Prostate gland (tissue), 2 donors: Measurements from ENCODE around the gene HSPA5. TPM values are rescaled to one million over a fixed set of nuclear protein-coding genes. Genes with fewer than 3 reads are reported as not detected.
"Not testable (repeated sequence)": the region's sequence is repeated elsewhere in the genome, so short reads cannot be mapped to it uniquely, and the experiment has no call there.

ENCODE experiments used
- DNase-seq: peaks from one replicate; pipeline ENCODE4 v3.0.0-alpha.2; 2019; ENCODE audit warnings: low spot score
- H3K27ac ChIP-seq, 2 donors: fragments of 200-600 bp; sonication (generic); 2 replicates each; pipeline ENCODE4 v1.5.1; 2017 to 2019
- H3K27me3 ChIP-seq: fragments of 200-600 bp; sonication (generic); replicated peaks from 2 replicates; pipeline ENCODE4 v1.5.1; 2019; ENCODE audit not compliant: insufficient read depth
- H3K36me3 ChIP-seq, 2 donors: fragments of 200-600 bp; sonication (generic); 1 replicate in 1 of 2; 2 replicates in 1 of 2; pipeline versions ENCODE4 v1.5.1 to v1.8.1; 2017 to 2019
- H3K4me1 ChIP-seq: fragments of 200-600 bp; sonication (generic); replicated peaks from 2 replicates; pipeline ENCODE4 v1.5.1; 2019
- H3K4me3 ChIP-seq, 2 donors: fragments of 200-600 bp; sonication (generic); 2 replicates each; pipeline ENCODE4 v1.5.1; 2017 to 2019
- H3K9me3 ChIP-seq: fragments of 200-600 bp; sonication (generic); 2 replicates; pipeline ENCODE4 v1.5.1; 2017
- POLR2A ChIP-seq: fragments of 450-650 bp; IDR thresholded peaks from one replicate; pipeline ENCODE4 v1.6.1; 2016; ENCODE audit warnings: antibody characterized with exemption, mild to moderate bottlenecking
- POLR2AphosphoS5 ChIP-seq: sonication (generic); formaldehyde crosslinking; IDR thresholded peaks from one replicate; pipeline ENCODE4 v1.6.1; 2017; ENCODE audit warnings: antibody characterized with exemption
- WGBS: methylation state at CpG from one replicate; pipeline ENCODE4 v1.1.5; 2018; 5-methylcytosine and 5-hydroxymethylcytosine counted together
- intact Hi-C: fragments of 100-400 bp; cut with DNase I; formaldehyde crosslinking; loops from one replicate; pipeline ENCODE4 v1.14.2; 2022
- total RNA-seq, 2 donors: library from RNA; depleted of rRNA; stranded (reverse); fragments of >200 nt; gene quantifications; one replicate each; pipeline ENCODE4 v1.1.0, GENCODE V29; 2016
- TF ChIP-seq, protein P1 (sequence below), 4 experiments: fragments of 200-600 bp in 2 of 4; fragments of 450-650 bp in 2 of 4; sonication (generic) in 2 of 4; IDR thresholded peaks; 1 replicate in 3 of 4; 2 replicates in 1 of 4; pipeline ENCODE4 v1.5.1; 2016 to 2019; ENCODE audit warnings: antibody characterized with exemption in 4 of 4, mild to moderate bottlenecking in 2 of 4, moderate library complexity in 2 of 4

HSPA5 gene
- total RNA-seq, 2 donors from 2014 or later, result 215 to 303 TPM

- Histone ChIP-seq H3K27ac (no peak overlapping the region), H3K27me3 (no peaks in the 10 kb centered on the region), H3K36me3 (peaks cover 5 to 25% of the 10 kb centered on the region in 2 donors), H3K4me3 (peak overlapping the region in 1 of 2 donors; percentile 85), H3K4me1 (peaks cover 4% of the 10 kb centered on the region), H3K9me3 (no peaks in the 10 kb centered on the region)
- intact Hi-C loops, result no loop called here
- WGBS, result 80% methylated on average over 7 of the region's 7 CpGs
- no peak for DNase-seq
- TF ChIP-seq POLR2A (no peak), POLR2AphosphoS5 (no peak)
- TF ChIP-seq, protein P1, sequence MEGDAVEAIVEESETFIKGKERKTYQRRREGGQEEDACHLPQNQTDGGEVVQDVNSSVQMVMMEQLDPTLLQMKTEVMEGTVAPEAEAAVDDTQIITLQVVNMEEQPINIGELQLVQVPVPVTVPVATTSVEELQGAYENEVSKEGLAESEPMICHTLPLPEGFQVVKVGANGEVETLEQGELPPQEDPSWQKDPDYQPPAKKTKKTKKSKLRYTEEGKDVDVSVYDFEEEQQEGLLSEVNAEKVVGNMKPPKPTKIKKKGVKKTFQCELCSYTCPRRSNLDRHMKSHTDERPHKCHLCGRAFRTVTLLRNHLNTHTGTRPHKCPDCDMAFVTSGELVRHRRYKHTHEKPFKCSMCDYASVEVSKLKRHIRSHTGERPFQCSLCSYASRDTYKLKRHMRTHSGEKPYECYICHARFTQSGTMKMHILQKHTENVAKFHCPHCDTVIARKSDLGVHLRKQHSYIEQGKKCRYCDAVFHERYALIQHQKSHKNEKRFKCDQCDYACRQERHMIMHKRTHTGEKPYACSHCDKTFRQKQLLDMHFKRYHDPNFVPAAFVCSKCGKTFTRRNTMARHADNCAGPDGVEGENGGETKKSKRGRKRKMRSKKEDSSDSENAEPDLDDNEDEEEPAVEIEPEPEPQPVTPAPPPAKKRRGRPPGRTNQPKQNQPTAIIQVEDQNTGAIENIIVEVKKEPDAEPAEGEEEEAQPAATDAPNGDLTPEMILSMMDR (IDR thresholded peaks at IDR 0.05), result no peak
These were observed 2.8 kb downstream of the HSPA5 start for GRCh38 chr9:125238127-125238914.

GRCh38 chr9:125236520-125237159 is 4.5 kb downstream of the HSPA5 start:
- H3K4me1 ChIP-seq, H3K9me3 ChIP-seq, H3K27me3 ChIP-seq, intact Hi-C loops, DNase-seq, H3K27ac ChIP-seq: not testable (repeated sequence)
- Histone ChIP-seq H3K4me3 (peak overlapping the region in 1 of 2 donors; percentile 85), H3K36me3 (peaks cover 5 to 25% of the 10 kb centered on the region in 2 donors)
- 73% methylated on average over 5 of the region's 5 CpGs for WGBS

DNA sequence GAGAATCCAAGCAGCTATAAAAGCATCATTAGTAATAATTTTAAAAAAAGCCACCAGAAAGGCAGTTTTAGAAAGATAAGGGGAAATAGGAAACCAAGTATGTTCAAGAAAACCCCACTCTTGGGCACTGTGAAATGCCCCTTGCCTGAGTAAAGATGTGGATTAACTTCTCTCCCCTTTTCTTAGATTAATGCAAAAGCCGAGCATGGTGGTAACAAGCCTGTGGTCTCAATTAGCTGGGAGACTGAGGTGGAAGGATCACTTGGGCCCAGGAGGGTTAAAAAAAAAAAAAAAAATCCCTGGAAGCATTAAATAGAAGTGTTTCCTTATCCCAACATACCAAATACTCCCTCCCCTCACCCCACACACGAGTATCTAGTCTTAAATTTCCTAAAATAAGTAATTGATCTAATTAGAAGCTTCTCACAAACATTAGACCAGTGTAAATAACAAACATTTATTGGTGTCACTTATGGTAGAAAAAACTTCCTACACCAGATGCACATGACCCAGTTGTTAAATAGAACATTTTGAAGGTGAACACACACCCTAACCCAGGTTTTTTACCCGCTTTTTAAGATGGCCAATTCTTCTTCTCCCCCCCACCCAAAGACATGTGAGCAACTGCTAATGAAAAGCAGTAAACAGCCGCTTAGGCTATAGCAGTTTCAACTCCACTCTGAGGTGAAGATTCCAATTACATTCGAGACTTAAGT is 5.2 kb downstream of the HSPA5 start:
- intact Hi-C loops, result no loop called here
- Histone ChIP-seq H3K27ac (no peak overlapping the region), H3K4me1 (peaks cover 4% of the 10 kb centered on the region), H3K4me3 (peak overlapping the region in 1 of 2 donors; percentile 19), H3K36me3 (peaks cover 5 to 25% of the 10 kb centered on the region in 2 donors), H3K9me3 (no peaks in the 10 kb centered on the region), H3K27me3 (no peaks in the 10 kb centered on the region)
- TF ChIP-seq, protein P1 (IDR thresholded peaks at IDR 0.05), result no peak
- TF ChIP-seq POLR2AphosphoS5 (no peak), POLR2A (no peak)
- 43% methylated on average over 5 of the region's 5 CpGs for WGBS
- no peak for DNase-seq

GRCh38 chr9:125234099-125234498 is 7.0 kb downstream of the HSPA5 start:
- peaks cover 5 to 25% of the 10 kb centered on the region in 2 donors for H3K36me3 ChIP-seq
- H3K27me3 ChIP-seq, H3K4me1 ChIP-seq, H3K4me3 ChIP-seq, DNase-seq, H3K27ac ChIP-seq, H3K9me3 ChIP-seq, intact Hi-C loops: not testable (repeated sequence)
- 96% methylated on average over 8 of the region's 8 CpGs for WGBS

- TF ChIP-seq POLR2AphosphoS5 (no peak), POLR2A (no peak)
- TF ChIP-seq, protein P1 (IDR thresholded peaks at IDR 0.05), result no peak
- no peaks in the 10 kb centered on the region for H3K27me3 ChIP-seq
- DNase-seq, result no peak
- H3K4me3 ChIP-seq, result no peak overlapping the region
- H3K36me3 ChIP-seq, result peaks cover 1 to 23% of the 10 kb centered on the region in 2 donors
- intact Hi-C loops, result no loop called here
- H3K4me1 ChIP-seq, result peaks cover 4% of the 10 kb centered on the region
- 38% methylated on average over 3 of the region's 3 CpGs for WGBS
- H3K27ac ChIP-seq, result no peak overlapping the region
- no peaks in the 10 kb centered on the region for H3K9me3 ChIP-seq
These were observed 7.5 kb downstream of the HSPA5 start for GRCh38 chr9:125233678-125234077.
